HCT116 (cell line): ENCODE results near the gene NUP210. TPM values are rescaled to one million over a fixed set of nuclear protein-coding genes. Genes with fewer than 3 reads are reported as not detected.

Experiments
- ATAC-seq: fragments of 200-7000 bp; cut with Tn5 transposase; 2 replicates; pipeline ENCODE4 v1.9.1; 2020; ENCODE audit warnings: mild to moderate bottlenecking, moderate library complexity
- BruUV-seq: library from RNA; stranded (reverse); fragments of 400-500 nt; replicated peaks from 2 replicates; lab custom pipeline; 2021; lab: Mats Ljungman, UMichigan
- CTCF ChIA-PET: fragments of 300-600 bp; sonication (Branson Sonifier 250); formaldehyde crosslinking; loops from one replicate; lab custom pipeline; 2021; ENCODE audit warnings: antibody characterized with exemption; lab: Charles Lee
- POLR2A ChIA-PET: fragments of 300-600, 350-600 bp; sonication (Branson Sonifier 250); formaldehyde crosslinking; loops from one replicate; lab custom pipeline; 2021; ENCODE audit warnings: antibody characterized with exemption; lab: Charles Lee
- RAD21 ChIA-PET, 2 experiments: fragments of 300-600 bp; sonication (Branson Sonifier 250); formaldehyde crosslinking; loops; one replicate each; lab custom pipeline; 2023; ENCODE audit warnings: low total read pairs in 2 of 2; ENCODE audit not compliant: uncharacterized antibody in 2 of 2, unreplicated experiment in 2 of 2, low non-redundant PET in 1 of 2; lab: Charles Lee
- DNase-seq: peaks from one replicate; pipeline ENCODE4 v3.0.0-alpha.2; 2010; ENCODE audit warnings: low read depth, low spot score
- H2AFZ ChIP-seq: fragments of 200-600 bp; shearing (Covaris generic), sonication (generic); 2 replicates; pipeline ENCODE4 v1.6.1; 2017; ENCODE audit warnings: low read depth, mixed run types, mixed read lengths, antibody characterized with exemption, low read length; ENCODE audit not compliant: poor library complexity, severe bottlenecking
- H3K27ac ChIP-seq: 2 replicates; pipeline ENCODE4 v1.5.1; 2012; ENCODE audit warnings: low read depth, low read length
- H3K27me3 ChIP-seq: fragments of 200-600 bp; sonication (generic); 2 replicates; pipeline ENCODE4 v1.6.1; 2016; ENCODE audit warnings: mixed run types, low read length, mixed read lengths; ENCODE audit not compliant: insufficient read depth
- H3K36me3 ChIP-seq, 2 experiments: fragments of 200-500 bp in 1 of 2; fragments of 200-600 bp in 1 of 2; sonication (Bioruptor generic) in 1 of 2; sonication (generic) in 1 of 2; 2 replicates each; pipeline versions ENCODE4 v1.5.1 to v1.6.1; 2014 to 2016; ENCODE audit warnings: low read length in 2 of 2, inconsistent platforms in 1 of 2, mixed read lengths in 1 of 2, mixed run types in 1 of 2; ENCODE audit not compliant: insufficient read depth in 2 of 2, control insufficient read depth in 1 of 2
- H3K4me1 ChIP-seq, 2 experiments: fragments of 200-600 bp in 1 of 2; sonication (generic) in 1 of 2; 2 replicates each; pipeline versions ENCODE4 v1.5.1 to v1.6.1; 2012 to 2017; ENCODE audit warnings: low read length in 2 of 2, inconsistent platforms in 1 of 2, mild to moderate bottlenecking in 1 of 2, mixed read lengths in 1 of 2, mixed run types in 1 of 2, moderate library complexity in 1 of 2; ENCODE audit not compliant: insufficient read depth in 2 of 2, control insufficient read depth in 1 of 2
- H3K4me2 ChIP-seq: fragments of 200-600 bp; sonication (generic); 2 replicates; pipeline ENCODE4 v1.6.1; 2017; ENCODE audit warnings: mixed run types, low read length, mixed read lengths
- H3K4me3 ChIP-seq, 2 experiments: fragments of 200-600 bp in 1 of 2; sonication (generic) in 1 of 2; replicated peaks in 1 of 2; 2 replicates each; pipeline ENCODE4 v1.5.1; 2011 to 2016; ENCODE audit warnings: low read length in 2 of 2, control low read depth in 1 of 2, low read depth in 1 of 2, mild to moderate bottlenecking in 1 of 2, mixed read lengths in 1 of 2, mixed run types in 1 of 2
- H3K79me2 ChIP-seq: fragments of 200-600 bp; sonication (generic); 2 replicates; pipeline ENCODE4 v1.6.1; 2017; ENCODE audit warnings: mild to moderate bottlenecking, mixed run types, low read length, moderate library complexity, mixed read lengths; ENCODE audit not compliant: insufficient read depth
- H3K9ac ChIP-seq: fragments of 200-600 bp; sonication (generic); 2 replicates; pipeline ENCODE4 v1.6.1; 2016; ENCODE audit warnings: low read length, mixed read lengths
- H3K9me2 ChIP-seq: fragments of 200-600 bp; sonication (generic), shearing (Covaris generic); 2 replicates; pipeline ENCODE4 v1.6.1; 2017; ENCODE audit warnings: mixed run types, mild to moderate bottlenecking, moderate library complexity; ENCODE audit not compliant: insufficient read depth
- H3K9me3 ChIP-seq, 2 experiments: fragments of 200-500 bp in 1 of 2; fragments of 200-600 bp in 1 of 2; sonication (Bioruptor generic) in 1 of 2; sonication (generic) in 1 of 2; 2 replicates each; pipeline ENCODE4 v1.6.1; 2014 to 2017; ENCODE audit warnings: low read length in 2 of 2, mixed read lengths in 2 of 2, inconsistent platforms in 1 of 2, low read depth in 1 of 2, mild to moderate bottlenecking in 1 of 2, mixed run types in 1 of 2, moderate library complexity in 1 of 2; ENCODE audit not compliant: control insufficient read depth in 1 of 2, insufficient read depth in 1 of 2
- H4K20me1 ChIP-seq: fragments of 200-600 bp; sonication (generic), shearing (Covaris generic); 2 replicates; pipeline ENCODE4 v1.6.1; 2017; ENCODE audit warnings: mixed run types, mild to moderate bottlenecking, moderate library complexity; ENCODE audit not compliant: insufficient read depth
- CBX3 ChIP-seq: IDR thresholded peaks from 2 replicates; pipeline ENCODE4 v1.6.1; 2012; ENCODE audit warnings: low read depth
- EGR1 ChIP-seq: IDR thresholded peaks from 2 replicates; pipeline ENCODE4 v1.6.1; 2012; ENCODE audit warnings: low read depth
- EZH2 ChIP-seq: fragments of 200-600 bp; sonication (generic); IDR thresholded peaks from 2 replicates; pipeline ENCODE4 v1.6.1; 2017; ENCODE audit warnings: antibody characterized with exemption, mixed run types
- EZH2phosphoT487 ChIP-seq: fragments of 200-600 bp; IDR thresholded peaks from 2 replicates; pipeline ENCODE4 v1.6.1; 2018; ENCODE audit warnings: antibody characterized with exemption, borderline replicate concordance
- FOSL1 ChIP-seq: IDR thresholded peaks from 2 replicates; pipeline ENCODE4 v1.6.1; 2012; ENCODE audit warnings: low read depth
- POLR2A ChIP-seq: IDR thresholded peaks from 2 replicates; pipeline ENCODE4 v1.7.0; 2011; ENCODE audit warnings: borderline replicate concordance; ENCODE audit not compliant: insufficient read depth, insufficient read length; ENCODE audit errors: extremely low read depth
- RAD21 ChIP-seq: IDR thresholded peaks from 2 replicates; pipeline ENCODE4 v1.6.1; 2012; ENCODE audit warnings: low read depth, mild to moderate bottlenecking
- SIN3A ChIP-seq: IDR thresholded peaks from 2 replicates; pipeline ENCODE4 v1.6.1; 2012; ENCODE audit warnings: low read depth
- TCF7L2 ChIP-seq: IDR thresholded peaks from 2 replicates; pipeline ENCODE4 v1.7.0; 2011; ENCODE audit warnings: borderline replicate concordance, inconsistent platforms; ENCODE audit not compliant: insufficient read depth, insufficient read length; ENCODE audit errors: extremely low read depth
- YY1 ChIP-seq: IDR thresholded peaks from 2 replicates; pipeline ENCODE4 v1.6.1; 2011; ENCODE audit warnings: low read length, low read depth, moderate library complexity, mild to moderate bottlenecking; ENCODE audit not compliant: insufficient replicate concordance; ENCODE audit errors: extremely low read depth
- ZFX ChIP-seq: fragments of 450-650 bp; IDR thresholded peaks from 2 replicates; pipeline ENCODE4 v1.6.1; 2017
- intact Hi-C: fragments of 100-400 bp; cut with micrococcal nuclease; formaldehyde crosslinking; loops from 2 replicates; pipeline ENCODE4 v1.10.0; 2022
- total RNA-seq: library from RNA; stranded (reverse); gene quantifications from one replicate; pipeline ENCODE4 v1.2.1, GENCODE V29; 2021; ENCODE audit not compliant: unreplicated experiment
- TF ChIP-seq, protein P1 (sequence below), 3 experiments: fragments of 200-600 bp in 1 of 3; sonication (generic) in 1 of 3; IDR thresholded peaks in 2 of 3; conservative IDR thresholded peaks in 1 of 3; 2 replicates each; pipeline ENCODE4 v1.5.1; 2012 to 2017; ENCODE audit warnings: low read depth in 2 of 3, low read length in 2 of 3, antibody characterized with exemption in 1 of 3, borderline replicate concordance in 1 of 3, control low read depth in 1 of 3, mild to moderate bottlenecking in 1 of 3, mixed read lengths in 1 of 3, mixed run types in 1 of 3, moderate library complexity in 1 of 3; ENCODE audit not compliant: insufficient read depth in 1 of 3
- TF ChIP-seq, protein P2 (sequence below): IDR thresholded peaks from 2 replicates; pipeline ENCODE4 v1.6.1; 2012

The NUP210 gene
- total RNA-seq, 1 experiment from 2014 or later = 74.9 TPM

DNA sequence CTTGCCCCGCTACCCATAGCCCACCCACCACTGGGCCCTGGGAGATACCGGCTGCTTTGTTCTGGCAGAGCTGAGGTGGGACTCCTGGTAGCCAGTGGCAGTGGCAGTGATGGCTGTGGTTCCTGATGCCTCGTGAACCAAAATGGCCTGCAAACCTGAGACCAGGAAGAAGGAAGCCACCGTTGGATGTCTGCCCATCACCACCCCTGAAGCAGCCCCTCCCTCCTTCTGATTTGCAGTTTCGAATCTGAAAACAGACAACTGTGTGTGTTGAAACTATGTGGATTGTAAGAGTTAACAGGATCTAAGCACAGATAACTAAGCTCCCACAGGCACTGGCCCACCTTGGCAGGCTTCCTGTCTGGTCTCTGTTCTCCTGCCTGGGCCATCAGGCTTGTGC is 66.6 kb downstream of the NUP210 start:
- DNase-seq (no peak), ATAC-seq (no peak)
- Histone ChIP-seq H3K4me3 (no peak overlapping the region), H3K4me2 (no peak overlapping the region), H4K20me1 (no peaks in the 10 kb centered on the region), H3K79me2 (no peaks in the 10 kb centered on the region), H3K4me1 (peaks cover 0 to 7% of the 10 kb centered on the region in 2 experiments; a peak in 1 of 4 replicates), H3K36me3 (peaks cover 19 to 23% of the 10 kb centered on the region in 2 experiments; a peak in 3 of 4 replicates), H3K9me2 (no peaks in the 10 kb centered on the region), H3K9me3 (no peaks in the 10 kb centered on the region), H3K27ac (no peak overlapping the region), H2AFZ (no peak overlapping the region), H3K9ac (no peak overlapping the region), H3K27me3 (no peaks in the 10 kb centered on the region)
- BruUV-seq = no TSS peak
- TF ChIP-seq FOSL1 (no peak), TCF7L2 (no peak), EGR1 (no peak), RAD21 (no peak), YY1 (no peak), SIN3A (no peak), ZFX (no peak), EZH2 (no peak), EZH2phosphoT487 (no peak), CBX3 (no peak), POLR2A (no peak)
- TF ChIP-seq, protein P1, sequence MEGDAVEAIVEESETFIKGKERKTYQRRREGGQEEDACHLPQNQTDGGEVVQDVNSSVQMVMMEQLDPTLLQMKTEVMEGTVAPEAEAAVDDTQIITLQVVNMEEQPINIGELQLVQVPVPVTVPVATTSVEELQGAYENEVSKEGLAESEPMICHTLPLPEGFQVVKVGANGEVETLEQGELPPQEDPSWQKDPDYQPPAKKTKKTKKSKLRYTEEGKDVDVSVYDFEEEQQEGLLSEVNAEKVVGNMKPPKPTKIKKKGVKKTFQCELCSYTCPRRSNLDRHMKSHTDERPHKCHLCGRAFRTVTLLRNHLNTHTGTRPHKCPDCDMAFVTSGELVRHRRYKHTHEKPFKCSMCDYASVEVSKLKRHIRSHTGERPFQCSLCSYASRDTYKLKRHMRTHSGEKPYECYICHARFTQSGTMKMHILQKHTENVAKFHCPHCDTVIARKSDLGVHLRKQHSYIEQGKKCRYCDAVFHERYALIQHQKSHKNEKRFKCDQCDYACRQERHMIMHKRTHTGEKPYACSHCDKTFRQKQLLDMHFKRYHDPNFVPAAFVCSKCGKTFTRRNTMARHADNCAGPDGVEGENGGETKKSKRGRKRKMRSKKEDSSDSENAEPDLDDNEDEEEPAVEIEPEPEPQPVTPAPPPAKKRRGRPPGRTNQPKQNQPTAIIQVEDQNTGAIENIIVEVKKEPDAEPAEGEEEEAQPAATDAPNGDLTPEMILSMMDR (IDR thresholded peaks at IDR 0.05 in 2 of 3, conservative IDR thresholded peaks at IDR 0.05 in 1 of 3; ENCODE audit: borderline replicate concordance in 1 of 3, insufficient read depth in 1 of 3, low read depth in 2 of 3, low read length in 2 of 3) = no peak
- TF ChIP-seq, protein P2, sequence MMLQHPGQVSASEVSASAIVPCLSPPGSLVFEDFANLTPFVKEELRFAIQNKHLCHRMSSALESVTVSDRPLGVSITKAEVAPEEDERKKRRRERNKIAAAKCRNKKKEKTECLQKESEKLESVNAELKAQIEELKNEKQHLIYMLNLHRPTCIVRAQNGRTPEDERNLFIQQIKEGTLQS = no peak
- intact Hi-C loops = no loop called here
- RAD21 ChIA-PET = no interaction called here
- POLR2A ChIA-PET = no interaction called here
- CTCF ChIA-PET = interaction anchor here (1.4 kb wide), 1 partner anchor 295 kb away, joined by 3 read pairs; no protein-coding TSS in a partner anchor
